Inflammatory macrophage treated with lipopolysaccharide for 4 hours (primary cell): ENCODE data around the gene CHID1.

ENCODE experiments used
- DNase-seq: peaks from one replicate; pipeline ENCODE4 v3.0.0-alpha.2; 2020

Gene CHID1

DNA sequence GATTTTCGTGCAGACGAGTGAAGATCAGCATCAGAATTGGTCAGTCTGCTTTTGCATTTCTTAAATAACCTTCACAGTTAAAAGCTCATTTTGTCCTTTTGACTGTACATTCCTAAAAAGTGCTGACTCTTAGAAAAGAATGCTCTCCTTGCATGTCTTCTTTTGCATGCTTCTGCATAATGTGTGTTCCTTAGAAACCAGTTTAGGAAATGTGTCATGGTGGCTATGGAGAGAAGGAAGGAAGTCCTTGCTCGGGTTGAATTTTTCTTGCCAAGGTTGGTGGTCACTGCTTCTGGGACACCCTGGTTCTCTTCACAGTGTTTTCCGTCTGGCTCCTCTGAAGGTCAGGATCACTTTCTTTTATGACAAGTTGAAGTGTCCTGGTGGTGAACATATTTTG lies 21.8 kb upstream of the CHID1 start:
- DNase-seq, result peak; percentile 39

- DNase-seq, result no peak
Measured at GRCh38 chr11:931385-931784, 20.8 kb upstream of the CHID1 start.

DNA sequence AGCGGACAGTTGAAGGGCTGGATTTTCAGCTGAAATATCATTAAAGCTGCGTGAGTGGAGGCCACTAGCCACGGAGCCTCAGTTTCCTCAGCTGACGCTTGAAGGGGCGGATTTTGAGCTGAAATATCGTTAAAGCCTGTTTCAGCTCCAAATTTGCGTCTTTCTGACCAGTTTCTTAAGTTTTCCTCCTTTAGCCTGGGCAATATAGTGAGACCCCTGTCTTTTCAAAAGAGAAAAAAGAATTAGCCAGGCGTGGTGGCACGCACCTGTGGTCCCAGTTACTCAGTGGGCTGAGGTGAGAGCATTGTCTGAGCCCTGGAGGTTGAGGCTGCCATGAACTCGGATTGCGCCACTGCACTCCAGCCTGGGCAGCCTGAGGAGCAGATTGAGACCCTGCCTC lies 18.8 kb upstream of the CHID1 start:
- DNase-seq, result no peak

DNA sequence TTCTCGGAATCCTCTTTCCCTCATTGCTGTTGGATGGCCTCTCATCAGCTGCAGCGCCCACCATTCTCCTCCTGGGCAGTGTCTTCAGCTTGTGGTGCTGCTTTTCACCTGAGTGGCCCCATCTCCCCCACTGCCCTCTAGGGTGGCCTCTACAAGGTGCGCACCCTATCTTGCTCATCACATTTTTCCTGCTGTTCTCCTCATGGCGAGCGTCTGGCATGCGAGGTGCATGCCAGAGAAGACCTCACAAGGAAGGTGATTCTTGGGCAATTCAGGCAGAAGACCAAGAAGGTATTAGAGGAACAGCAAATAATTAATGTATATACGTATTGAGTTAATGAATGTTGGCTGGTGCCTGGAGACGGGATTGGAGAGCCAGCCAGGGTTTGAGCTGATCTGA lies 18.2 kb upstream of the CHID1 start:
- DNase-seq, result no peak

DNA sequence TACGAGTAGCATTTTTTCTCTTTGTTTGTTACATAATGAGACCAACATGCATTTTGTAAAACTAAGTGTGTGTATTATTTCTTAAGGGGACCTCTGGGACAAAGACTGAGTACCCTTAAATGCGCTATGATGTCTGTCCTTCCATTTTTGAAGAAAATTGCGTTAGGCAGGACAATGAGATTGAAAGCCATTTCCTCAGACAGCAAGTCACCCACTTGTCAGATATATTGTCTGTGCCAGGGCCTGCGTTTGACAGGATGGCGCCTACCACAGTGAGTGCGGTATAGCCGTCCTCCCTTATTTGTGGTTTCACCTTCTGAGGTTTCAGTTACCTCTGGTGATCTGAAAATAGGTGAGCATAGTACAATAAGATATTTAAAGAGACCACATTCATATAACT lies 17.3 kb upstream of the CHID1 start:
- no peak for DNase-seq

DNA sequence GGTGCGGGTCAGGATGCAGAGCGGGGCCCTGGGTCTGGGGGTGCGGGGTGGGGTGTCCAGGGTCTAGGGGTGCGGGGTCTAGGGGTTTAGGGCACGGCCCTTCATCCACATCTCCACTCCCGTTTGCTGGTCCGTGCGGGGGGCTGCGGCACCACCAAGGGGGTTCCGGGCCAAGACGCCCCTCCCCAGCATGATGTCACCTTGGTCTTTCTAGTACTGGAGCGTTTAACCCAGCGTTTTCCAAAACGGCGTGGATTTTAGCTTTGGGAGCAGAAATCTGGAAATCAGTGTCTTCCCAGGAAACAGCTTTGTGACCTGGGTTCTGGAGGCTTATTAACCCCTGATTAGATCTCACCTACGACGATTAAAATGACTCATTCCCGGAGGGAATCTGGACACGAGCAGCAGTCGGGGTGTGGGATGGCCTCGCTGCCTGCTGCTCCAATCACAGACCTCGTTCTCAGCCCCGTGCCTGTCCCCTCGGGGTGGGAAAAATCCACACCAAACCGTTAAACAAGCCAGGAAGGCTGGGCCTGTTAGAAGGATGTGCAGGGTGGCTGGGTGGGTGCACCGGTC lies 15.8 kb upstream of the CHID1 start:
- no peak for DNase-seq

- peak; percentile 93 for DNase-seq
Measured at GRCh38 chr11:925496-926301, 15.1 kb upstream of the CHID1 start, which contains the start of gene AP2A2. Gene AP2A2 (plus strand): TSS chr11:925870. CDS start chr11:926022, 152 bp downstream.

GRCh38 chr11:925158-925495 lies 14.5 kb upstream of the CHID1 start:
- no peak for DNase-seq

- no peak for DNase-seq
Measured at GRCh38 chr11:924406-925157, 14.0 kb upstream of the CHID1 start.

DNA sequence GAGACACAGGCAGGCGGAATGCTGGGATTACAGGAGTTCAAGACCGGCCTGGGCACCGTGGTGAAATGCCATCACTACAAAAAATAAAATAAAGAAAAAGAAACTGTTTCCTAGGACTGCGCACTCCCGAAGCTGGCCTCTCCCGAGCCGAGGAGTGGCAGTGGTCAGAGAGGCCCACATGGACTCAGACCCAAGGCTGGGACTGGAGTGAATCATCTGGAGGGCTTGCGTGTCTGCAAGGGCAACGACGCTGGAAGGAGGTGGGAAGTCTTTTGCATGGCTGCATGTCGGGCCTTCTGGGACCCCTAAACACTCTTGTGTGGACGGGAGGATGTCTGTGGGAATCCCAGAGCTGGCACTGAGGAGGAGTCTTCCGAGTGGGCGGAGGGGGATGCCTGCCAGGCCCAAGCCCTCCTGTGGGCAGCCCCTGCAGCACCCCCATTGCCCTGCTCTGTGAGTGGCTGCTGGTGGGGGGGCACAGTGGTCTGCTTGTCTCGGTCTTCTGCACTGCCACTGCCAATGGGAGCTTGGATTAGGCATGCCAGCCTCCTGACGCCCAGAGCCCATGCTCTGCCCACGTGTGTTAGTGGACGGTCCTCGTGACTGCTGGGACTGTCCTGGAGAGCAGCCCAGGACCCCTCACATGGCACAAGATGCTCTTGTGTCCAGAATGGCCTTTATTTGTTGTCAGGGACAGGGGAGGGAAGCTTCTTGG lies 13.2 kb upstream of the CHID1 start:
- DNase-seq, result no peak

DNA sequence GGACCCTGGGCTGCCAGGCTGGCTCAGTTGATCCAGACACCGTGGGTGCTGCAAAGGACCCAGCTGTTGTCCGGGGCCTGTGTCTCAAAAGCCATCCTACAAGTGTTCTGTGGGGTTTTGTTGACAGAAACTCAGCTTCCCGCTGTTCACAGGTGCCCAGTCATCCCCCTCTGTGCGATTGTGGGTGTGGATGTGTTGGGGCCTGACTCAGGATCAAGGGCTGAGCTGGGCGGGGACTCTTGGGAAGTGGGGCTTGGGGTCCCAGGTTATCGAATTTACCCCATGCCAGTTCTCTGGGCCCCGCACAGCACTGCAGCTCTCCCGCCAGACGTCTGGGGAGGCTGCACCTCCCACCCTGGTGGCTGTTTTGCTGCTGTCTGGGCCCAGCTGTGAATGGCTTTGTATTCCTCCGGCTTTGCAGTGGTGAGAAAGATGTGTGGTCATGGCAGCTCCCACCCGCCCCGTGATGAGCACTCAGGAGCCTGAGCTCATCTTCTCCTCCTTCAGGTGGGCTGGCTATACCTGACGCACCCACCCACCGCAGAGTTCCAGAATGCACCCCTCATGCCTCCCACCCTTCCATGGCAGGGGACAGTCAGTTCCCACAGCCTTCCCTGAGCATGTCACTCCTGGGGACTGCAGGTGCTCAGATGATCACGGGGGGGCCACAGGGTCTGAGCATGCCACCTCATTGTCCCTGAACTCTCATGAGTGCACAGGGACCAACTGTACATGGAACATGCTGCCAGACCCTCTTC lies 11.5 kb upstream of the CHID1 start:
- DNase-seq, result no peak

- no peak for DNase-seq
Measured at GRCh38 chr11:917426-917825, 6.8 kb upstream of the CHID1 start.

- no peak for DNase-seq
Measured at GRCh38 chr11:914747-915501, 4.3 kb upstream of the CHID1 start.

GRCh38 chr11:914204-914603 lies 3.6 kb upstream of the CHID1 start:
- no peak for DNase-seq

- no peak for DNase-seq
Measured at GRCh38 chr11:913043-913442, 2.4 kb upstream of the CHID1 start.

- no peak for DNase-seq
Measured at GRCh38 chr11:912266-912665, 1.7 kb upstream of the CHID1 start.

DNA sequence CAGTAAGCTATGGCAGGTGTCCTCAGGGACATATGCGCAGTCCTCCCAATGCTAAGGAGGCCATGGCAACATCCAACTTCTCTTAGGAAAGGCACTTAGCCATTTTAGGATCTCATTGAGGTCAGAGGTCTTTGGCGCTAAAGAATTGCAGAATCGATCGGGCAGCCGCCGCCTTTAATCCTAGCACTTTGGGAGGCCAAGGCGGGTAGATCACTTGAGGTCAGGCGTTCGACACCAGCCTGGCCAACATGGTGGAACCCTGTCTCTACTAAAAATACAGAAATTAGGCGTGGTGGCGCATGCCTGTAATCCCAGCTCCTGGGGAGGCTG lies 1.2 kb upstream of the CHID1 start:
- no peak for DNase-seq

GRCh38 chr11:911031-911889 lies 650 bp upstream of the CHID1 start:
- DNase-seq, result peak; percentile 54

DNA sequence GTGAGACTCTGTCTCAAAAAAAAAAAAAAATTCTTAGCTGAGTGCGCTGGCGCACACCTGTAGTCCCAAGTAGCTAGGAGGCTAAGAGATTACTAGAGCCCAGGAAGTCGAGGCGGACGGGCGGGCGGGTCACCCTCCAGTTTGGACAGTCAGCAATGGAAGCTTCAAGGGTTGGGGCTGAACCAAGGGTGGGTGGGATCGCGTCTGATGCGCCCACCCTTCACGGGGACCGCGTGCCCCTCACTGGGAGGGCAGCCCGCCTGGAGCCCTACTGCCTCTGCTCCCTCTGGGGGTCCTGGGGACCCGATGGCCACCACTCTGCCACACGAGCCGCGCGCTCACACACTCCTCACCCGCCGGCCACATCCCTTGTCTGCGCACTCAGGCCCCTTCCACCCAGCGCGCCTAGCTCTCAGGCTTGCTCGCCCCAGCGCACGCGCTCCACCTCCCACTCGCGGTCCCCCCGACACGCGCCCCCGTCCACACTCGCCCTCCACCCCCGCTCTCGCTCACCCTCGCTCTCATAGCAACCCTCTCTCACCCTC lies 494 bp downstream of the CHID1 start:
- no peak for DNase-seq

GRCh38 chr11:909406-909805 lies 1.2 kb downstream of the CHID1 start:
- DNase-seq, result no peak

- no peak for DNase-seq
Measured at GRCh38 chr11:908273-908672, 2.3 kb downstream of the CHID1 start.
